Muscle of arm (tissue), 14 donors: ENCODE results near the gene CSPG5. TPM values are rescaled to one million over a fixed set of nuclear protein-coding genes. Genes with fewer than 3 reads are reported as not detected.

Source experiments
- DNase-seq: peaks from one replicate; pipeline ENCODE4 v3.0.0-alpha.2; 2013
- long read RNA-seq, 11 donors: transcript quantifications; one replicate each; lab custom pipeline, GENCODE V29; 2026
- polyA plus RNA-seq, 12 donors: library from polyadenylated mRNA; unstranded; fragments of 120-200 nt; gene quantifications; one replicate each; pipeline ENCODE4 v1.2.1, GENCODE V29; 2013; ENCODE audit not compliant: insufficient read length in 12 of 12

CSPG5 gene, protein sequence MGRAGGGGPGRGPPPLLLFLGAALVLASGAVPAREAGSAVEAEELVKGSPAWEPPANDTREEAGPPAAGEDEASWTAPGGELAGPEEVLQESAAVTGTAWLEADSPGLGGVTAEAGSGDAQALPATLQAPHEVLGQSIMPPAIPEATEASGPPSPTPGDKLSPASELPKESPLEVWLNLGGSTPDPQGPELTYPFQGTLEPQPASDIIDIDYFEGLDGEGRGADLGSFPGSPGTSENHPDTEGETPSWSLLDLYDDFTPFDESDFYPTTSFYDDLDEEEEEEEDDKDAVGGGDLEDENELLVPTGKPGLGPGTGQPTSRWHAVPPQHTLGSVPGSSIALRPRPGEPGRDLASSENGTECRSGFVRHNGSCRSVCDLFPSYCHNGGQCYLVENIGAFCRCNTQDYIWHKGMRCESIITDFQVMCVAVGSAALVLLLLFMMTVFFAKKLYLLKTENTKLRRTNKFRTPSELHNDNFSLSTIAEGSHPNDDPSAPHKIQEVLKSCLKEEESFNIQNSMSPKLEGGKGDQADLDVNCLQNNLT
- 1 to 10 TPM in 10 of 12 donors, not detected in 2; 1.2 to 2.6 (median 1.6) TPM for polyA plus RNA-seq
- long read RNA-seq, donor 1, partial matches to known transcripts = 0 of 3 reads
- long read RNA-seq, donor 1, other reads (novel, unspliced or antisense) = 0 of 3 reads
- long read RNA-seq, donor 2, full-length matches to known transcripts = 1 of 1 reads
- long read RNA-seq, donor 2, partial matches to known transcripts = 0 of 1 reads
- long read RNA-seq, donor 2, other reads (novel, unspliced or antisense) = 0 of 1 reads
- long read RNA-seq, donor 3 = 0 reads
- long read RNA-seq, donor 4 = 0 reads
- long read RNA-seq, donor 5 = 0 reads
- long read RNA-seq, donor 6 = 0 reads
- long read RNA-seq, donor 7 = 0 reads
- long read RNA-seq, donor 8, full-length matches to known transcripts = 2 of 2 reads
- long read RNA-seq, donor 8, partial matches to known transcripts = 0 of 2 reads
- long read RNA-seq, donor 8, other reads (novel, unspliced or antisense) = 0 of 2 reads
- long read RNA-seq, donor 9 = 0 reads
- long read RNA-seq, donor 10, partial matches to known transcripts = 0 of 1 reads
- long read RNA-seq, donor 10, other reads (novel, unspliced or antisense) = 0 of 1 reads
- long read RNA-seq, donor 11, full-length matches to known transcripts = 2 of 2 reads
- long read RNA-seq, donor 11, partial matches to known transcripts = 0 of 2 reads
- long read RNA-seq, donor 11, other reads (novel, unspliced or antisense) = 0 of 2 reads

DNA sequence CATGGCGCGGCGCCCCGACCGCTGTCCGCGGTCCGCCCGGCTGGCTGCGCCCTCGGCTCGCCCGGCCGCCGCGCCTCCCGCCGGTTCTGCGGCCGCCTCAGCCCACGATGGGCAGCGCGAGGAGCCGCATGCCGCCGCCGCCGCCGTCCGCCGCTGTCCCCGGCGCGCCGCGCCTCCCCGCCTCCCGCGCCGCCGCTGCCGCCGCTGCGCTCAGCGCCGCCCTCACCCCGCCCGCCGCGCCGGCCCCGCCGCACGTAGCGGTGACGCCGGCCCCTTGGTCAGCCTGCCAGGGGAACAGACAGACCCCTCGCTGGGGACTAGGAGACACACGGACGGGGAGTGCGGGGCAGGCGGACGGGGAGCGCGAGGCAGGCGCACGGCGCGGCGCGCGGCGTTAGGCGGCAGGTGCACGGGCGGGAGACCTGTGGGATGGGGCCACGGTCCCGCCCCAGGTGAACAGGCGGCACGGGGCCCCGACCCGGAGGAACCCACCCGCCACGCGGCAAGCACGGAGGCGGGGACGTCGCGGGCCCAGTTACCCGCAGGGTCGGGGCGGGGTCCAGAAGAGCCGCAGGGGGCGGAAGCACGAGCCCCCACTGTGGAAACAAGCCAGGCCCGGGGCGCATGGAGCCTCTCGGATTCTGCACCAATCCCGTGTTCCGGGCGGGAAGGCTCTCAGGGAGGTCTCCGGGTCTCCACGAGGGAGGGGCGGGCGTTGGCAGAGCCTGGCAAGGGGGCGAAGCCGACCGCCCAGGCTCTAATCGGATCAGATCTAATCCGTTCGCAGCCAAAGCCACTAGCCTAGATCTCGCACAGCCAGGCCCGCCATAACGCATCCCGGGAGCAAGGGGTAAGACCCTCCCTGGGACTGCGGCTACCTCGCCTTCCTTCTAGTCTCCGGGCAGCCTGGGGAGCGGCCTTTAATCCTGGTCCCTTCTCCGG is at the start of gene CSPG5:
Gene CSPG5 (minus strand): TSS at position 175 of the 942 bp plus-strand sequence. CDS start 172 bp downstream, at position 3.
- no peak for DNase-seq

- no peak for DNase-seq
These were observed 49.8 kb upstream of the CSPG5 start for GRCh38 chr3:47628426-47628825.

DNA sequence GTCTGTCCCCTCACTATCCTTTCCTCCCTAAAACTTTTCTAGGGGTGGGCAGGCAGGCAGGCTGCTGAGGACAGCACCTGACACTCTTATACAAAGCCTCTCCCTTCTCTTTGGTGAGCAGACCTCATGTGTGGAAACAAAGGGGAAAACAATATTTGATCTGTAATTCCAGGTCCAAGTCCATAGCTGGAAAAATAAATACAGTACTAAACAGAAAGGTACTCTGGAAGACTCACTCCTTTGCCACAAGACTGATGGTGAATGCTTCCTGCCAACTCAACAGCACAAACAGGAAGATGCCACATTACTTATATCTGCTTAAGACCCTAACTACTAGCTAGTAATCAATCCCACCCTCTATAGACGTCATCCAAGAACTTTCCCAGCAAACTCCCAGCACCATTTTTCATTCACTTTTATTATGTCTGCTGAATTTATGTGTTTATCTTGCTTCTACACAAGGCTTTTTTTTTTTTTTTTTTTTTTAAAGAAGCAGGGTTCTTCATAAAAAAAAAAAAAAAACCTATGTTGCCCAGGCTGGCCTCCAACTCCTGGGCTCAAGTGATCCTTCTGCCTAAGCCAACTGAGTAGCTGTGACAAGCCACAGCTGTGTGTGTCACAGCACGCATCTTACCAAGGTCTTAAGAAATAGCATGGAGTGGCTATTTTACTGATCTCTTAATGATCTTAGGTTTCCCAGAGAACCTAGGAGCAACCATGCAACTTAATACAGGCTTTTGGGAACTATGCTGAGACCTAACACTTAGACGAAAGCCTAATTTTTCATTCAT is 44.2 kb upstream of the CSPG5 start:
- no peak for DNase-seq

- DNase-seq = no peak
These were observed 38.7 kb upstream of the CSPG5 start for GRCh38 chr3:47617086-47618010.

- no peak for DNase-seq
These were observed 36.1 kb upstream of the CSPG5 start for GRCh38 chr3:47614788-47615187.

DNA sequence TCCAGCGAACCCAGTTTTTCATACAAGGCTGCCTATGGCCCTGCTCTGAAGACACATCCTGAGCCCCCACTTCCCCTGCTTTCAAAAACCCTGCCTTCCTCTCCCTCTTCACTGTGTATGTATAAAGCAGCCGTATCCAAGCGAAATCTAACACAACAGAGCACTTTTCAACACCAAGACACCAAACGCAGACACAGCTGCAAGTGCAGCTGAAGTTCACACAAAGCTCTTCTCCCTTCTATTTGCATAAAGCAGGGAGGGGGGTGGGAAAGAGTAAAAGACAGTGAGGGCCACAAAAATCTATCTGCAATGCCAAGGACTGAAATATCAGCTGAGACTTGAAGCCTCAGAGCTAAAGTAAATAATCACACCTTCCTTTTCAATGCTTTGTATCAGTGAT is 35.1 kb upstream of the CSPG5 start:
- no peak for DNase-seq

GRCh38 chr3:47612879-47613278 is 34.2 kb upstream of the CSPG5 start:
- DNase-seq = no peak

GRCh38 chr3:47612178-47612577 is 33.5 kb upstream of the CSPG5 start:
- no peak for DNase-seq

- no peak for DNase-seq
These were observed 32.9 kb upstream of the CSPG5 start for GRCh38 chr3:47611576-47611975.

- no peak for DNase-seq
These were observed 31.9 kb upstream of the CSPG5 start for GRCh38 chr3:47610583-47610982.

DNA sequence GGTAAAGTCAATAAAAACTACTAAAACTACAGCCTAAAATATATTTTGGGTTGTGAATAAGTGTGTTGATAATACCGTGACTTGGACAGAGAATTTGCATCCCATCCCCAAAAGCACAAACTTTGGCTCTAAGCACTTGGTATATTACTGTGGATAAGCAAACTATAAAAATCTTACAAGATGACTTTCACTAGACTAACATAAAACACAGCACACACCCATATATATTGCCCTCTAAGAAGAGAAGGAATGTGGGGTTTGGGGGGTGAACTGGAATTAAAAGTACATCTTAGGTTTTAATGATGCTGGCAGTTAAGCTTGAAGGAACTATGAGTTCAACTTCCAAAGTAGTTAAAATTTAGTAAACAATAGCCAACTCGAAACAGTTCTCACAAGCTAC is 28.7 kb upstream of the CSPG5 start:
- no peak for DNase-seq

DNA sequence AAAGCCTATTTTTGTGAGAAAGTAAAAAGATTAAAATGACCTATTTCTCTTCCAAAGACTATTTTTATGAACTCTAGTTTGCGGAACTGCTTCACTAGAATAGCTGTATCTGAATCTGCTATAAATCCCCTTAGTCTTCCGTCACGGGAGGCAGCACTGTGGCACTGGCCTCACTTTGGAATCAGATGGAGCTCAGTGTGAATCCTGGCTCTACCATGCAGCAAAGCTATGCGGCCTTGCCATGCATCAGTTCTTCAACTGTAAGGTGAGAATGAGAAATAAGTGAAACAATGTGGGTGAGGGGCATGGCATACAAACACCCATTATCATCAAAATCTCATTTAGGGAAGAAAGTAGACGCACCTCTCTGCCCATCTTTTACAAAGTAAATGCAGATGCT is 27.5 kb upstream of the CSPG5 start:
- no peak for DNase-seq

GRCh38 chr3:47605652-47606051 is 27.0 kb upstream of the CSPG5 start:
- DNase-seq = no peak

DNA sequence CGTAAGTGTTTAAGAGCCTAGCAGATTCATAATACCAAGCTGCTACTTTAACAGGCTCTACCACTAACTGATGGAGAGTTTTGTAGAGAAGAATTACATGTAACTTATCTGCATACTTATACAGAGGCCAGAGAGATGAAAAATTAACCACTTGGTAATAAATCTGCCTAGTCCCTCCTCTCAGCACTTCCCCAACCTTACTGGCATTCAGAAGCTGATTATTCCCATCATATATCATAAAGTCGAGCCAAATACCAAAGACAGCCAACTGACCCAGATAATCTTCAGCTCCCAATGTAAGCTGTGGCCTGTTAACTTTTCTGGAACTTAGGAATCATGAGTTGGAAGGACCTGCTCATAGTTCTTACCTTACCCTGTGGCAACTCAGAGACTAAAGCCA is 25.5 kb upstream of the CSPG5 start:
- no peak for DNase-seq

DNA sequence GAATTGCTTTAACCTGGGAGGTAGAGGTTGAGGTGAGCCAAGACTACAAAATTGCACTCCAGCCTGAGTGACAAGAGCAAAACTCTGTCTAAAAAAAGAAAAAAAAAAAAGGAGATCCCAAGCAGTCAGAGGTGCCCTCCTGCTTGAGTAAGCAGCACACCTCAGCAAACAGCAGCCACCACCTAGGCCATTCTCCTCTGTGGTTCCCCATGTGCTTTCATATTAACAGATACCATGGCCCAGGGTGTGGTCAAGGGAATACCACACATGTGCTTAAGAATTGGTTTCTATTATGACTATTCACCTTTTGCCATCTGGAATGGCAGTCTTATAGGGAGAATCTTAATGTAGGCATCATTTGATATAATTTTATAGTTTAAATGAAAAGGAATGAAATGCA is 24.7 kb upstream of the CSPG5 start:
- DNase-seq = no peak

DNA sequence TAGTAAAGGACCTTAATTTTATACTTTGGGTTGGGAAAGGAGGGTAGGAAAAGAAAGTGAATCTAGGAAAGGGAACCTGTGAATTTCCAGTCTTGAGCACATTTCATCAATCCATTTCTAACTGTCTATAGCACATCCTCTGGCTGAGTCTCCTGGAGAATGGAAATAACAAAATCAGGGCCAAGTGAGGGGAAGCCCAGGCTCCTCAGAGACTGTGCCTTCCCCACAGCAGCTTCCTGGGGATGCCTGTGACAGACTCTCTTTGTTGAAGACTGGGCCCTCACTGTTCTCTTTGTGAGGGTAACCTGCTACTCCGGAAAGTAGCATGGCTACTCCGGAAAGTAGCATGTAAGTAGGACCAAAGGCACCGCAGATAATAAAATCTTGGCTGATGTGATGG is 22.6 kb upstream of the CSPG5 start:
- no peak for DNase-seq

DNA sequence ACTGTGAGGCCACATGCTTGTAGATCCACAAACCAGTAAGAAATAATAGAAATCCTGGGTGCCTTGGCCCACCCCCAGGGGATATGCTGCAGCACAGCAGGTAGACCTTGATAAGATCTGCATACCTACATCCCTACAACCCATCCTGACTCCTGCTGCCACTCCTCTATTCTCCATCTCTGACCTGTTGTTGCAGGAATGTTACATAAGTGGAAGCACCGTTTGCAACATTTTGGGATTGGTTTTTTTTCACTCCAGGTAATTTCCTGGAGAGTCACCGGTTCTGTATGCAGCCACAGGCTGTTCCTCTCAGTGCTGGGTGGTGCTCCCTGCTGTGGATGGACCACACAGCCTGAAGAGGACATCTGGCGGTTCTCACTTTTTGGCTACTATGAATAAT is 16.1 kb upstream of the CSPG5 start:
- no peak for DNase-seq

- no peak for DNase-seq
These were observed 13.6 kb upstream of the CSPG5 start for GRCh38 chr3:47592066-47592795.
